ENCODE measurements around the gene CCL13.

Gene CCL13

DNA sequence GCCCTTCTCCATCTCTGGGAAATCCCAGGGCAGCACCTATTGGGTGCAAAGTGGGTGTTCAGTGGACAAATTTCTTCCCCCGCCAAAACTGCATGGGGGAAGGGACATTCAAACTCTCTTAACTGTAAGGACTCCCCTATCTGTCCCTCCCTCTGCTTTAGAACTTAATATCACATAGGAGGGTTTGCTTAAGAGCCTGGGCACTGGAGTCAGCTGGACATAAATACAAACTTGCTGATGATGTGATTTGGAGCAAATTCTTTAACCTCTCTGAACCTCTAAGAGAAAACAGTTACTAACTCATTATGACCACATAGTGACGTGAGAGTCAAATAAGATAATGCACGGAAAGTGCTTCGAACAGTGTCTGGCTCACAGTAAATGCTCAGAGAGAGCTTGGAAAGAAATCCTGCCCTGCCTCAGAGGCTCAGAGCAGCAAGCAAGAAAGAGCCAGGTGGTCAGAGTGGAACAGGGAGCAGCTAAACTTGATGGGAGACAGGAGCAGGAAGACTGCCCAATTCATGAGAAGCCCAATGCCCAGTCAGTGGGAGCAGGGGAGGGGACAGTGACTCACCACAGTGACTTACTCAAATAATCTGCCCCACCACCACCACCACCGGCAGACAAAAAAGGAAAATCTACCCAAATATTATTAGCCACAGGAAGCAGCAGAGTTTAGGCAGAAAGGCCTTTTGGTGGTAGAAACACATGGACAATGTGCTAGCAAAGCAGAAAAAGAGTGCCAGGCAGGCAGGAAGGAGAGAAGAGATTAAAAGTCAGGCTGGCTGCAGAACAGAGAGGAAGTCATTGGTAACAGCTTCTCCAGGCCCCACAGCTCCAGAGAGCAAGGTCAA lies 30.6 kb downstream of the CCL13 start:
- no peak for DNase-seq

- no peak for DNase-seq
These were observed 31.3 kb downstream of the CCL13 start for GRCh38 chr17:34387566-34387965.

DNA sequence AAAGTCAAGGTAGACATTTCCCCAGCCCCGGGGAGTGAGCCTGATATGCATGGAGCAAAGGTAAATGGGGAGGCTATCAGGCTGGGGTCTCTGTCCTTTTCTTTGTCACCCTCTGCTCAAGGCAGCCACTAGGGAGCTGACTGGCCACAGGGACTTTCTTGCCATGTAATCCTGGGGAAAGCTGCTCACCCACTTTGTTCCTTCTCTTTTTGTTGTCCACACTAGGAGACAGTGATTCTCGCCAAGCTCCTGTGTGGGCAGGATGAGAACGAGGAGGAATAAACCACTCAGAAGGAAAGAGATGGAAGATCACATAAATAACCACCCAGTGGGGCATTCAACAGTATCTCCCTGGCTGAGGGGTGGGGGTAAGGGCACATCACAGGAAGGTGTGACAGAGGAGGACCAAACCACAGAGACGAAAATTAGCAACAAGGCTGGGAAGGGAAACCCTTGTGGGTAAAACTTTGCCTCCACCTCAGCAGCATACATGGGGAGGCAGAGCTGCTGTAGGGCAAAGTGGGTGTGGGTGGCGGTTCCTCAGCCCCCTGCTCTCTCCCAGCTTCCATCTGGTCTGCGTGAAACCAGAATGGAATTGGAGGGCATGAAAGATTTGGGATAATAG lies 33.0 kb downstream of the CCL13 start:
- DNase-seq: no peak

DNA sequence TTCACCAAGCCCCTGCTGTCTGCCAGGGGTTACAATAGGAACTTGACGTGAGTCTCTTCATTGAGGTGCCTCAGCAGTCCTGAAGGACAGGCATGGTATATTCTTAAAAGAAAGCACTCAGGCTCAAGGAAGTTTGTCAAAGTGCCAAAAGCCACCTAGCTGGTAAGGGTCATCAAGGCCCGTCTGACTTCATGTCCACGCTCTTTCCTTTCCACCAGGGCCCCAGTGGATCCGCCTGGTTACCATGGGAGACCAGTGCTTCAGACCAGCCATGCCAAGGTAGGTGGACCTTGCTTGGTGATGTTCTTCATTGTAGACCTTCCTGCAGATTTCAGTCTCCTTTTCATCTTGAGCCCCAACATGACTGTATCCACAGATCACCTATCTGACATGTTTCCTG lies 34.4 kb downstream of the CCL13 start:
- no peak for DNase-seq

DNA sequence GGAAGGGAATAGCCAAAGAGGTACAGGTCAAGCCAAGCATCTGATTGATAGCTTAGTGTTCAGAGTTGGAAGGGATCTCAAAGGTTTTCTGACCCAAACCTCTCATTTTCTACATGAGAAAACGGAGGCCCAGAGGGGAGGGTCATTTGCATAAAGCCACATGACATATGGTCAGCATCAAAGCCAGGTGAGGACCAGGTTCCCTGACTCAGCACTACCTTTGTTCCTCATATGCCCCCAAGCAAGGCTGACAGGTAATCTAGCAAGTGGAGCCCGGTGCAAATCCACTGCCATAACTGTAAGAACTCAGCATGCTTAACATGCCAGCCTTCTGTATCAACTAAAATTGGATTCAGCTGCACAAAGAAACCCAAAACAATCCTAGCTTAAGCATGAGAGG lies 35.0 kb downstream of the CCL13 start:
- no peak for DNase-seq

- no peak for DNase-seq
These were observed 37.1 kb downstream of the CCL13 start for GRCh38 chr17:34393401-34393800.

DNA sequence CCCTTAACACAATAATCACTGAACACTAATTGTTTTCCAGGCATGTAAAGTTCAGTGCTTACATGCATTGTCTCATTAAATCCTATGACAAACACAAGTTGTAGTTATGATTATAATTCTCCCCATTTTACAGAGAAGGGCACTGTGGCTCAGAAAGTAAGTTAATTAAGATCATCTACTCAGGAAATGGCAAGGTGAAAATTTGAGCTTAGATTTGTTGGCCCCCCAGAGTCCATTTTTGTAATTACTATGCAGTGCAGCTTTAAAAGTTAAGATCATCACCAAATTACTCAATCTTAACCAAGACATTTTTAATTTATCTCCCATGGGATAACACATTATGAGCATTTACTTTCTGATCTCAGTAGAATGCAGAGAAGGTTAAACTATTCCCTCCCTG lies 41.0 kb downstream of the CCL13 start:
- DNase-seq: no peak

DNA sequence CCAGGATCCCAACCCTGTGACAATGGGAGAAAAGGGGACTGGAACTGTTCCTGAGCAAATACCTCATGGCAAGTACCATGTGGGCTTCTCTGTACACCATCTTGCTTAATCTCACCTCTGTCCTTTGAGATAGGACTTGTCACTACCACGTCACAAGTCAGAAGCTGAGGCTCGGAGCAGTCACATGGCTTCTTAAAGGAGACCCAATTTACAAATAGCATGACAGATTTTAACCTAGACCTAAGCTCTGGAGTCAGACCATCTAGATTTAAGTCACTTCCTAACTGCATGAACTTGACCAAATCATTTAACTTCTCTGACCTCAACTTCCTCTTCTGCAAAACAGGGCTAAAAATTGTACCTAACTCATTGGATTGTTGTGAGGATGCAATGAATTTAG lies 42.7 kb downstream of the CCL13 start:
- DNase-seq: no peak

GRCh38 chr17:34399725-34400124 lies 43.4 kb downstream of the CCL13 start:
- DNase-seq: no peak

DNA sequence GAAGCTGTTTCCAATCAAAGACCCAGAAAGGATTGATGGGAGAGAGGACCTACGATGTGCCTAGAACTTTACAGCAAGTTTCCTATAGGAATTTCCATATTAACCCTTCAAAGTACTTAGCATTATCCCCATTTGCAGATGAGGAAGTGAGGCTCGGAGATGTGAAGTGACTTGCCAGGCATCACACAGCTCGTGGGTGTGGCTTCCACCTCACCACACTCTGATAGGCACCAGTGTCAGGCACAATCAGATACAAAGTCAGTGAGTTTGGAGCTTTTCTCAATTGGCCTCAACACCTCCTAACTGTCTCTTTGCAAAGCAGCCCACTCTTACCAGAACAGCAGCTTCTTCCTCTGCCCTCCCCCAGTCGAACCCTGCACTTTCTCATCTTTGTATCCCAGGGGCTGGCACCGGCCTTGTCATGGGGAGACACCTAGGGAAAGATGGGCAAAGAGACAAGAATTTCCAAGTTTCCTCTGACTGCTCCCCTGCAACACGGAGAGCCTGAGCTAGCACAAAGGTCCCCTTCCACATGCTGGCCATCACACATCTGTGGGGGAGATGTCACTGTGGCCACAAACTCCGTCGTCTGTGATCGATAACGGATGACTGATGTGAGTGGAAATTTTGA lies 44.1 kb downstream of the CCL13 start:
- DNase-seq: no peak

DNA sequence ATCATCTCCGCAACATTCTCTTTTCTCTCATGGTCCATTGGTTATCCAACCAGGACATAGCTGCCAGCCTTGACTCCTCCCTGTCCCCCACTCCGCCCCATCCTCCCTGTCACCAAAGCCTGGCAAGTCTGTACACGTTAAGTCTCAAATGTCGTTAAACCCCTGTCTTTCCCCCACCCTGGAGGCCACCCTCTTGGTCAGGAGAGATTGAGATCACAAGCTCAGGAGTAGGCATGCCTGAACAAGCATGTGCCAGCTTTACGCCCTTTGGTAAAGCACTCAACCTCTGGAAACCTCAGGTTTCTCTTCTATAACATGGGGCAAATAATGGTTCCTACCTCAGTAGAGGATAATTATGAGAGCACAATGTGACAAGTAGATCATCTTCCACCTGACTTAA lies 44.9 kb downstream of the CCL13 start:
- DNase-seq: no peak

- DNase-seq: no peak
These were observed 46.7 kb downstream of the CCL13 start for GRCh38 chr17:34403006-34403405.

DNA sequence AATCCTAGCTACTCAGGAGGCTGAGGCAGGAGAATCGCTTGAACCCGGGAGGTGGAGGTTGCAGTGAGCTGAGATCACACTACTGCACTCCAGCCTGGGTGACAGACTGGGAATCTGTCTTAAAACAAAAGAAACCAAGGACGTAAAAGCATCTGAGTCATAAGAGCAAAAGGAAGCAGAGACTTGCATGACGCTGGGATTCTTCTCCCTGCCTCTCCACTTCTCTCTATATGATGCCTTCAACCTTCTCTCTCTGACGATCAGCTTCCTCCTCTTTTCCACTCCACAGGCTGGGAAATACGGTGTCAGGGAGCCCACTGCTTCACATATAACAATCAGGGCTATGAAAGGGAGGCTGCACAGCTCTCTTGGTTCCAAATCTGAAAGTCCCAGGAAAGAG lies 49.9 kb downstream of the CCL13 start:
- no peak for DNase-seq
